IMR-90 (cell line): ENCODE measurements around the gene PARG.
"Not testable (repeated sequence)": the region's sequence is repeated elsewhere in the genome, so short reads cannot be mapped to it uniquely, and the experiment has no call there.

ENCODE experiments used
- FOS ChIP-seq: fragments of 150-350 bp; IDR thresholded peaks from 2 replicates; pipeline ENCODE4 v1.6.1; 2016; ENCODE audit warnings: low read depth, low read length
- POLR2A ChIP-seq: IDR thresholded peaks from 2 replicates; pipeline ENCODE4 v1.6.1; 2012; ENCODE audit warnings: mild to moderate bottlenecking, low read depth, low read length
- TF ChIP-seq, protein P1 (sequence below): conservative IDR thresholded peaks from 2 replicates; pipeline ENCODE4 v1.5.1; 2012; ENCODE audit warnings: mild to moderate bottlenecking, low read depth, low read length, improper control_type of control experiment

DNA sequence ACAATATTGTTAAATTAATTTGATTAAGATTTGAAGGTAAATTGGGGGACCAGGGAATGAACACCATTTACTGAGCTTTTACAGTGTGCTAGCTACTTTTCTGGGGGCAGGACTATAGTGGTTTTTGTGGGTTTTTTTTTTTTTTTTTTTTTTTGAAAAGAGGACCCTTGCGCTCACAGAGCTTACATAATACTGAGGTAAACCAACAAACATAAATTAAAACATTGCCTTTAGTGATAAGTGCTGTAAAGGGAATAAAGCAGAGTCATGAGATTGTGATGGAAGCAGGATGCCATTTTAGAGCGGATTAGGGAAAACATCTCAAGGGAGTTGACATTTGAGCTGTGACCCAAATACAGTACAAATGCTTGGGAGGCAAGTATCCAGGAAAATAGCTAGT lies 1.8 kb upstream of the PARG start:
- TF ChIP-seq, protein P1, sequence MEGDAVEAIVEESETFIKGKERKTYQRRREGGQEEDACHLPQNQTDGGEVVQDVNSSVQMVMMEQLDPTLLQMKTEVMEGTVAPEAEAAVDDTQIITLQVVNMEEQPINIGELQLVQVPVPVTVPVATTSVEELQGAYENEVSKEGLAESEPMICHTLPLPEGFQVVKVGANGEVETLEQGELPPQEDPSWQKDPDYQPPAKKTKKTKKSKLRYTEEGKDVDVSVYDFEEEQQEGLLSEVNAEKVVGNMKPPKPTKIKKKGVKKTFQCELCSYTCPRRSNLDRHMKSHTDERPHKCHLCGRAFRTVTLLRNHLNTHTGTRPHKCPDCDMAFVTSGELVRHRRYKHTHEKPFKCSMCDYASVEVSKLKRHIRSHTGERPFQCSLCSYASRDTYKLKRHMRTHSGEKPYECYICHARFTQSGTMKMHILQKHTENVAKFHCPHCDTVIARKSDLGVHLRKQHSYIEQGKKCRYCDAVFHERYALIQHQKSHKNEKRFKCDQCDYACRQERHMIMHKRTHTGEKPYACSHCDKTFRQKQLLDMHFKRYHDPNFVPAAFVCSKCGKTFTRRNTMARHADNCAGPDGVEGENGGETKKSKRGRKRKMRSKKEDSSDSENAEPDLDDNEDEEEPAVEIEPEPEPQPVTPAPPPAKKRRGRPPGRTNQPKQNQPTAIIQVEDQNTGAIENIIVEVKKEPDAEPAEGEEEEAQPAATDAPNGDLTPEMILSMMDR = not testable (repeated sequence)
- TF ChIP-seq POLR2A, FOS: not testable (repeated sequence)
